Sigmoid colon (tissue), 7 donors: ENCODE measurements around the gene LIPF. TPM values are rescaled to one million over a fixed set of nuclear protein-coding genes. Genes with fewer than 3 reads are reported as not detected.

ENCODE experiments used
- DNase-seq: peaks from one replicate; pipeline ENCODE4 v3.0.0-alpha.2; 2019
- H3K27ac ChIP-seq, 4 donors: fragments of 200-600 bp; sonication (generic); one replicate each; pipeline ENCODE4 v1.5.1; 2016 to 2019; ENCODE audit warnings: mild to moderate bottlenecking in 1 of 4
- H3K27me3 ChIP-seq, 3 donors: fragments of 200-600 bp; sonication (generic); one replicate each; pipeline ENCODE4 v1.5.1; 2019; ENCODE audit warnings: mild to moderate bottlenecking in 1 of 3
- H3K36me3 ChIP-seq, 4 donors: fragments of 200-600 bp; sonication (generic); one replicate each; pipeline ENCODE4 v1.5.1; 2016 to 2019
- H3K4me1 ChIP-seq, 4 donors: fragments of 200-600 bp; sonication (generic); one replicate each; pipeline ENCODE4 v1.5.1; 2017 to 2019
- H3K4me3 ChIP-seq, 4 donors: fragments of 200-600 bp; sonication (generic); one replicate each; pipeline ENCODE4 v1.5.1; 2017 to 2019; ENCODE audit warnings: mild to moderate bottlenecking in 2 of 4, moderate library complexity in 1 of 4
- H3K9me3 ChIP-seq, 4 donors: fragments of 200-600 bp in 3 of 4; sonication (generic) in 3 of 4; one replicate each; pipeline versions ENCODE4 v1.5.1 to v1.6.1; 2013 to 2019
- CTCF ChIP-seq, 4 experiments: fragments of 450-650 bp in 3 of 4; fragments of 200-600 bp in 1 of 4; IDR thresholded peaks; one replicate each; pipeline ENCODE4 v1.5.1; 2016 to 2019; ENCODE audit warnings: antibody characterized with exemption in 4 of 4, mild to moderate bottlenecking in 3 of 4, moderate library complexity in 2 of 4
- EP300 ChIP-seq, 4 donors: sonication (generic); formaldehyde crosslinking; IDR thresholded peaks; one replicate each; pipeline ENCODE4 v1.6.1; 2017; ENCODE audit warnings: antibody characterized with exemption in 4 of 4
- POLR2A ChIP-seq, 2 donors: fragments of 450-650 bp; IDR thresholded peaks; one replicate each; pipeline ENCODE4 v1.6.1; 2016; ENCODE audit warnings: antibody characterized with exemption in 2 of 2, mild to moderate bottlenecking in 2 of 2, moderate library complexity in 2 of 2
- POLR2AphosphoS5 ChIP-seq, 4 donors: sonication (generic); formaldehyde crosslinking; IDR thresholded peaks; one replicate each; pipeline ENCODE4 v1.6.1; 2017; ENCODE audit warnings: antibody characterized with exemption in 4 of 4
- WGBS, 2 donors: extraction: QIAGEN DNeasy Blood & Tissue Kit; methylation state at CpG; one replicate each; pipeline ENCODE4 v1.1.7; 2013; 5-methylcytosine and 5-hydroxymethylcytosine counted together
- intact Hi-C: fragments of 100-400 bp; cut with DNase I; formaldehyde crosslinking; loops from one replicate; pipeline ENCODE4 v1.15.1; 2023
- polyA plus RNA-seq, 3 donors: library from polyadenylated mRNA; stranded (reverse); fragments of 200-250 nt; gene quantifications; one replicate each; pipeline ENCODE4 v1.2.3, GENCODE V29; 2013
- total RNA-seq, 4 donors: library from RNA; depleted of rRNA; stranded (reverse); fragments of >200 nt; gene quantifications; one replicate each; pipeline ENCODE4 v1.1.0, GENCODE V29; 2016
- donor health status: healthy with polysubstance abuse.
- donor health status: Bipolar disorder and iron deficiency.
- donor health status: healthy.

Gene LIPF
- total RNA-seq (under 1 TPM in 1 of 4 donors, not detected in 3; 0.36 TPM), polyA plus RNA-seq (1 to 10 TPM in 2 of 3 donors, not detected in 1; 4.6 to 9.6 TPM)

- Histone ChIP-seq H3K4me1 (no peaks in the 10 kb centered on the region), H3K36me3 (no peaks in the 10 kb centered on the region), H3K27ac (no peak within 1 kb of the TSS), H3K4me3 (no peak within 1 kb of the TSS), H3K27me3 (no peaks in the 10 kb centered on the region), H3K9me3 (no peaks in the 10 kb centered on the region)
- TF ChIP-seq POLR2A (IDR thresholded peaks at IDR 0.05) (no peak), POLR2AphosphoS5 (IDR thresholded peaks at IDR 0.05) (no peak), CTCF (IDR thresholded peaks at IDR 0.05) (no peak), EP300 (IDR thresholded peaks at IDR 0.05) (no peak)
- 20 to 60% methylated on average over 1 of the region's 1 CpG for WGBS, 2 donors
- intact Hi-C loops: no loop called here
- DNase-seq: no peak
These were observed at the start of gene LIPF for GRCh38 chr10:88664142-88664541. Gene LIPF, plus strand, starts transcription at chr10:88664442. Its CDS starts 2,856 bp downstream, at chr10:88667298.

GRCh38 chr10:88616250-88616977 lies 47.8 kb upstream of the LIPF start:
- H3K27me3 ChIP-seq: no peaks in the 10 kb centered on the region
- H3K4me3 ChIP-seq: no peak overlapping the region
- no peak for TF ChIP-seq POLR2AphosphoS5 (IDR thresholded peaks at IDR 0.05)
- no peak for TF ChIP-seq EP300 (IDR thresholded peaks at IDR 0.05)
- no peak for TF ChIP-seq CTCF (IDR thresholded peaks at IDR 0.05)
- TF ChIP-seq POLR2A (IDR thresholded peaks at IDR 0.05): no peak
- no peak overlapping the region for H3K27ac ChIP-seq
- DNase-seq: peak; percentile 63
- no peaks in the 10 kb centered on the region for H3K9me3 ChIP-seq
- no peaks in the 10 kb centered on the region for H3K4me1 ChIP-seq
- intact Hi-C loops: loop anchor here (1.0 kb wide), 1 partner anchor 8 kb away; no protein-coding TSS in a partner anchor
- H3K36me3 ChIP-seq: no peaks in the 10 kb centered on the region
- WGBS, 2 donors: 88 to 90% methylated on average over 18 of the region's 18 CpGs

- intact Hi-C loops: no loop called here
- DNase-seq: no peak
- TF ChIP-seq POLR2A (IDR thresholded peaks at IDR 0.05) (no peak), POLR2AphosphoS5 (IDR thresholded peaks at IDR 0.05) (no peak)
- Histone ChIP-seq H3K27ac (no peak overlapping the region), H3K36me3 (no peaks in the 10 kb centered on the region), H3K4me1 (no peaks in the 10 kb centered on the region), H3K27me3 (no peaks in the 10 kb centered on the region), H3K9me3 (no peaks in the 10 kb centered on the region), H3K4me3 (no peak overlapping the region)
- 88 to 93% methylated on average over 1 of the region's 1 CpG for WGBS, 2 donors
These were observed 46.4 kb upstream of the LIPF start for GRCh38 chr10:88617772-88618300.

- H3K4me3 ChIP-seq: no peak overlapping the region
These were observed 45.7 kb upstream of the LIPF start for GRCh38 chr10:88618496-88618895.

More at GRCh38 chr10:88618496-88618895, 45.7 kb upstream of the LIPF start:
- no peak overlapping the region for H3K27ac ChIP-seq
- TF ChIP-seq EP300 (IDR thresholded peaks at IDR 0.05) (no peak), CTCF (IDR thresholded peaks at IDR 0.05) (no peak), POLR2A (IDR thresholded peaks at IDR 0.05) (no peak), POLR2AphosphoS5 (IDR thresholded peaks at IDR 0.05) (no peak)
- DNase-seq: no peak
- intact Hi-C loops: no loop called here
- H3K9me3 ChIP-seq: no peaks in the 10 kb centered on the region
- 85 to 88% methylated on average over 1 of the region's 1 CpG for WGBS, 2 donors
- H3K36me3 ChIP-seq: no peaks in the 10 kb centered on the region
- no peaks in the 10 kb centered on the region for H3K27me3 ChIP-seq
- no peaks in the 10 kb centered on the region for H3K4me1 ChIP-seq
